ENCODE data around the gene C5orf15. TPM values are rescaled to one million over a fixed set of nuclear protein-coding genes. Genes with fewer than 3 reads are reported as not detected.

Gene C5orf15
- total RNA-seq, 1 donor from 2014 or later, result 43.3 TPM

Other genes with a start within 250 kb of the C5orf15 start
- 257 TPM for gene VDAC1, start 36.4 kb upstream of the C5orf15 start, total RNA-seq
- gene TCF7, start 146.1 kb upstream of the C5orf15 start, total RNA-seq, result 0.52 TPM
- gene SKP1, start 208.3 kb upstream of the C5orf15 start, total RNA-seq, result 63.7 TPM

Measured in skeletal muscle tissue (tissue), 1 donor.